HG03457 (cell line): ENCODE measurements around the gene CDC42SE2.
"Not testable (repeated sequence)": the region's sequence is repeated elsewhere in the genome, so short reads cannot be mapped to it uniquely, and the experiment has no call there.

Experiments used
- ATAC-seq: cut with Tn5 transposase; IDR thresholded peaks from one replicate; pipeline ENCODE4 v1.9.1; 2021; ENCODE audit warnings: moderate number of reproducible peaks; ENCODE audit not compliant: unreplicated experiment

CDC42SE2 gene

DNA sequence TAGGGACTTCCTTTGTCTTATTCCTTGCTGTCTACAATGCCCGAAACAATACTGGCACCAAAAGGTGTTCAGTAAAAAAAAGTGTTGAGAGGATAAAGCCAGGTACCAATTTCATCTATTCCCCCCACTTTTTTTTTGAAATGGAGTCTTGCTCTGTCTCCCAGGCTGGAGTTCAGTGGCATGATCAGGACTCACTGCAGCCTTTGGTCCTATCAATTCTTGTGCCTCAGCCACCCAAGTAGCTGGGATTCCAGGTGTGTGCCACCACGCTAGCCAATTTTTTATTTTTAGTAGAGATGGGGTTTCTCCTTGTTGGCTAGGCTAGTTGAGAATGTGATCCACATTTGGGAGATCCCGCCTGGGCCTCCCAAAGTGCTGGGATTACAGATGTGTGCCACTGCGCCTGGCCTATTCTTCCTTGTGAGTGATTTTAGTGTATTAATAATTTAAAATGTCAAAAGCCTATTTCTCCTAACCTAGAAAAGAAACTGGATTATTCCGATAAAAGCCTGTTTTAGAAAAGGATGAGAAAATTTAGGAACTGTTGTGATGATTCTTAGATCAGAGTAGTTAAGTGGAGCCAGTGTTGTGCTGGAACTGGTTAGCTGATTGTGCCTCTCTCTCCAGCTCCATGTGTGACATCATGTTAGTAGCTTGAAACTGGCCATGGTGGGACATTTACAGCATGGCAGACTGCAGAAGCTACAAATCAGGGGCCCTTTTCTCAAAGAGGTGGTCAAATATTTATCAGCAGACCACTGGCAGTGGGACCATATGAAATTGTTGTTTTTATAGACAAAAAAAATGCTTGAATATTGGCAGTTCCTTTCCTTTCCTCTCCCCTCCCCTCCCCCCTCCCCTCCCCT is 14.3 kb downstream of the CDC42SE2 start:
- ATAC-seq, result no peak

DNA sequence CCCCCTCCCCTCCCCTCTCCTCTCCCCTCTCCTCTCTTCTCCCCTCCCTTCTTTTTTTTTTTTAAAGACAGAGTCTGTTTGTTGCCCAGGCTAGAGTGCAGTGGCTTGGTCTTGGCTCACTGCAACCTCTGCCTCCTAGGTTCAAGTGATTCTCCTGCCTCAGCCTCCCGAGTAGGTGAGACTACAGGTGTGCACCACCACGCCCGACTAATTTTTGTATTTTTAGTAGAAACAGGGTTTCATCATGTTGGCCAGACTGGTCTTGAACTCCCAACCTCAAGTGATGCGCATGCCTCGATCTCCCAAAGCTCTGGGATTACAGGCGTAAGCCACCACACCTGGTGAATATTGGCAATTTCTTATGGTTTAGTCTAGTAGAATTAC is 14.9 kb downstream of the CDC42SE2 start:
- not testable (repeated sequence) for ATAC-seq

- no peak for ATAC-seq
These were observed 15.4 kb downstream of the CDC42SE2 start for GRCh38 chr5:131279204-131279603.

DNA sequence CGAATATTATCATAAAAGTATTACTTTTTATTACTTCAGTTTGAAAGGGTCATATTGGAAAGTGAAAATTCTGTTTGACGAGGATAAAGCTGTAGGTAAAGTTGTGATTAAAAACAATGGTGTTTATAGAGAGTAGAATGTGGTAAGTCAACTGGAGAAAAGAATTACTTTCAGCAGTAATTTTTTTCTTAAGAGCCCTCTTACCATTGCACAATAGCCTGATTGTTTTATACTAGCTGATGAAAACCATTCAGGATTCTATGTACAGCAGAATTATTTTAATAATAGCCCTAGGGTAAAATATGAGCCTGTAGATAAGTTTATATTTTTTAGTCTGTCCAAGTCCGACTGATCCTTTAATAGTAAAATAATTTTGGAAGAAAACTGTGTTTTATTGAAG is 16.6 kb downstream of the CDC42SE2 start:
- no peak for ATAC-seq

DNA sequence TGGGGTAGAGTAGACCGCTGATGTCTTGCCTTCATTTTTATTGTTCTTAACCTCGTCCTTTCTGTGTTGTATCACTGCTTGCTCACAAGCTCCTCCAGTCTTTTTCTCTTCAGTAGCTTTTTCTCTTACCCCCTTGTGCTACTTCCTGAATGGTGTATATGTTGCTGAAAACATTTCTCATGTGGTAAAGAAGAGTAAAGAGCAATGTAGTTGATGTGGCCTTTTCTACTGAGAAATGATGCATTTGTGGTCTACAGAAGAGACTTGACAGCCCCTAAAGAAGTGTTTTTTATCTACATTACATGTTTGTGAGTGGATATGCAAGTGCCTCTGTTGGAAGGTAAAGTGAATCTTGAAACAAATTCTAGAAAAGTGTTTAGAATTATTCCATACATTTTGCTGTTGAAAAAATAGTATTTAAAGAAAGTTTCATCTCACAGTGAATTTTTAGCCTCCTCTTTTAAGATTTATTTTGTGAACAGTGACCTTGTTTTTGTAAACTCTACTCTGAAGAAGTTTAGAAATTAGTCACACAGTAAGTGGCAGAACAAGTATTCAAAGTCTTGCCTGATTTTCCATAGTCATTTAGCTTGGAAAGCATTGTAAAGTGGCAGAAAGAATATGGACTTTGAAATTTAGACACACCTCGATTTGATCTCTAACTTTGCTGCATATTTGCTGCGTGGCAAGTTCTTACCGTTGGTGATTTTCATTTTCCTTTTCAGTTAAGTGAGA is 17.4 kb downstream of the CDC42SE2 start:
- no peak for ATAC-seq

GRCh38 chr5:131281868-131282234 is 18.0 kb downstream of the CDC42SE2 start:
- no peak for ATAC-seq

DNA sequence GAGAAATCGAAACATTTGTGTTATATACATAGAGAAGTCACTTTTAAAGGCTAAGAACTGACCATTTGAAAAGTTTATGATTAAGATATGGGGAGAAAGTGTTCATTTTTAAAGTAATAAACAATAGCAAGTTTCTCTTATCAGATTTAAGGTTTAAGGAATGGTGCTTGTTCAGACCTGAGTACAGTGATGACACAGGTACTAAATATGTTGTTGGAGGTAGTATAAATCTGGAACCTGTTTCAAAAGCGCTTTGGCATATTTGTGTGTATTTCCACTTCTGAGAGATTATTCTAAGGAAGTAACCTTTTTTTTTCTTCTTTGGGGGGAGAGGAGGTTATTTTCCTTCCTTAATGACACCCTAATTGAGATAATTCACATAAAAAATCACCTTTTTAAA is 18.4 kb downstream of the CDC42SE2 start:
- no peak for ATAC-seq

GRCh38 chr5:131285703-131286399 is 22.0 kb downstream of the CDC42SE2 start:
- no peak for ATAC-seq

- no peak for ATAC-seq
These were observed 22.5 kb downstream of the CDC42SE2 start for GRCh38 chr5:131286400-131286715.

GRCh38 chr5:131288328-131288727 is 24.5 kb downstream of the CDC42SE2 start:
- ATAC-seq, result no peak

GRCh38 chr5:131289738-131290137 is 25.9 kb downstream of the CDC42SE2 start:
- ATAC-seq, result no peak

GRCh38 chr5:131296213-131296672 is 32.4 kb downstream of the CDC42SE2 start:
- no peak for ATAC-seq

DNA sequence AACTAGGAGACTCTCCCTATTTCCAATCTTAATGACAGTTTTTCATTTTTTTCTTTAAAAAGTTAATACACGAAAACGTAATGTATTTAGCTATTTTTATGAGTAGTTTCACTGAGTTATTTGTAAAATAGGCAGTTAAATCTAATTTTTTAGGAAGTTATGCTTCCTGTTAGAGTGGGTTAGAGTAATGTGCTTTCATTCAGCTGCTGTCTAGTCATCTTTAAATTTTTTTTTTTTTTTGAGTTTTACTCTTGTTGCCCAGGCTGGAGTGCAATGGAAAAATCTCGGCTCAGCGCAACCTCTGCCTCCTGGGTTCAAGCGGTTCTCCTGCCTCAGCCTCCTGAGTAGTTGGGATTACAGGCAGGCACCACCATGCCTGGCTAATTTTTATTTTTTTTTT is 34.0 kb downstream of the CDC42SE2 start:
- ATAC-seq, result no peak

GRCh38 chr5:131299465-131299864 is 35.6 kb downstream of the CDC42SE2 start:
- no peak for ATAC-seq

- no peak for ATAC-seq
These were observed 38.7 kb downstream of the CDC42SE2 start for GRCh38 chr5:131302506-131302905.

DNA sequence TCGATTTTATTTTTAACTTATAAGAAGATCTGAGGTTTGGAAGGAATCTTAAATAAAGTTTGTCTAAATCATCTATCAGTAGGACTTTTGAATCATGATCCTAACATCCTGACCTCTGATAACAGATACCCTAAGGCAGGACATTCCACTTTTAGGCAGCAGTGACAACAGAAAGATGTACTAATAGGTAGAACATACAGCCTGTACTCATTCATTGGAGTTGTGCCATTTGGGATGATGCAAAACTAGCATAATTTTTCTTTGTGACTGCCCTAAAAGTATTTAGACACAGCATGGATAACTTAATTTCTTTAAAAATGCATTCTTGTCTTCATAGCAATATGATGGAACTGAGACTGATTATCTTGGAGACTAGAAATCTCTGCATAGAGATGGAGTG is 39.7 kb downstream of the CDC42SE2 start:
- no peak for ATAC-seq

- ATAC-seq, result no peak
These were observed 40.6 kb downstream of the CDC42SE2 start for GRCh38 chr5:131304414-131304813.

GRCh38 chr5:131305138-131305689 is 41.4 kb downstream of the CDC42SE2 start:
- no peak for ATAC-seq

- no peak for ATAC-seq
These were observed 42.1 kb downstream of the CDC42SE2 start for GRCh38 chr5:131305906-131306305.

DNA sequence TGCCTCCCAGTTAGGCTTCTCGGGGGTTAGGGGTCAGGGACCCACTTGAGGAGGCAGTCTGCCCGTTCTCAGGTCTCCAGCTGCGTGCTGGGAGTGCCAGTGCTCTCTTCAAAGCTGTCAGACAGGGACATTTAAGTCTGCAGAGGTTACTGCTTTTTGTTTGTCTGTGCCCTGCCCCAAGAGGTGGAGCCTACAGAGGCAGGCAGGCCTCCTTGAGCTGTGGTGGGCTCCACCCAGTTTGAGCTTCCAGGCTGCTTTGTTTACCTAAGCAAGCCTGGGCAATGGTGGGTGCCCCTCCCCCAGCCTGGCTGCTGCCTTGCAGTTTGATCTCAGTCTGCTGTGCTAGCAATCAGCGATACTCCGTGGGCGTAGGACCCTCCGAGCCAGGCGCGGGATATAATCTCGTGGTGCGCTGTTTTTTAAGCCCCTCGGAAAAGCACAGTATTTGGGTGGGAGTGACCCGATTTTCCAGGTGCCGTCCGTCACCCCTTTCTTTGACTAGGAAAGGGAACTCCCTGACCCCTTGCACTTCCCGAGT is 48.5 kb downstream of the CDC42SE2 start:
- not testable (repeated sequence) for ATAC-seq

DNA sequence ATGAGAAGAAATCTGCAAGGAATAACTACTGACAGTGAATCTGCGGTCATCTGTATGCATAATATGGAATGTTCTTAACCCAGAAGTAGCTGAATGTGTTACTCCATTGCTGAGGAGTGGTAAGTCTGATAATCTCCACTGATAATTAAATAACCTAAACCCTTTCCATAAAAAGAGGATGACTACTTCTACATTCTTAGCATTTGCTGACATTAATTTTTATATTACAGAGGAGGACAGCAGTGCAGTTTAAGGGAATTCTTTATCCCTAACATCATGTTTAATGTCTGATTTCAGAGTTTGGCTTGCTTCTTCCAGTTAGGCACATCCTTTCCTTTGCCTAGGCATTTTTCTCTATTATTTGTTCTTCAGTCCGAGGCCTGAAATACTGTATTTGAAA is 52.2 kb downstream of the CDC42SE2 start:
- no peak for ATAC-seq
